Stomach (tissue), 4 donors: ENCODE results near the gene DNAH6.

Experiments used
- CTCF ChIP-seq, 7 experiments: fragments of 450-650 bp in 4 of 7; fragments of 200-600 bp in 3 of 7; sonication (generic) in 3 of 7; IDR thresholded peaks; one replicate each; pipeline ENCODE4 v1.5.1; 2016 to 2019; ENCODE audit warnings: antibody characterized with exemption in 7 of 7, control low read depth in 2 of 7, mild to moderate bottlenecking in 1 of 7
- EP300 ChIP-seq: sonication (generic); formaldehyde crosslinking; IDR thresholded peaks from one replicate; pipeline ENCODE4 v1.6.1; 2017; ENCODE audit warnings: antibody characterized with exemption
- POLR2A ChIP-seq, 4 donors: fragments of 450-650 bp; IDR thresholded peaks; one replicate each; pipeline ENCODE4 v1.6.1; 2016; ENCODE audit warnings: antibody characterized with exemption in 4 of 4, control low read depth in 2 of 4, mild to moderate bottlenecking in 1 of 4, moderate library complexity in 1 of 4
- POLR2AphosphoS5 ChIP-seq, 3 donors: sonication (generic); formaldehyde crosslinking; IDR thresholded peaks; one replicate each; pipeline ENCODE4 v1.6.1; 2016; ENCODE audit warnings: antibody characterized with exemption in 3 of 3

- no peak for TF ChIP-seq POLR2A (IDR thresholded peaks at IDR 0.05)
- no peak for TF ChIP-seq CTCF (IDR thresholded peaks at IDR 0.05)
- no peak for TF ChIP-seq POLR2AphosphoS5 (IDR thresholded peaks at IDR 0.05)
- TF ChIP-seq EP300: no peak
Measured at GRCh38 chr2:84749442-84749841, 233.1 kb downstream of the DNAH6 start.
